Measurements from ENCODE around the gene MAP6. TPM values are rescaled to one million over a fixed set of nuclear protein-coding genes. Genes with fewer than 3 reads are reported as not detected.
A peak's percentile ranks its signal among the peaks of the same experiment; 100 is the strongest.

Gene MAP6
- total and polyA plus RNA-seq, 2 experiments from 2014 or later, result 0.31 to 1.2 TPM

DNA sequence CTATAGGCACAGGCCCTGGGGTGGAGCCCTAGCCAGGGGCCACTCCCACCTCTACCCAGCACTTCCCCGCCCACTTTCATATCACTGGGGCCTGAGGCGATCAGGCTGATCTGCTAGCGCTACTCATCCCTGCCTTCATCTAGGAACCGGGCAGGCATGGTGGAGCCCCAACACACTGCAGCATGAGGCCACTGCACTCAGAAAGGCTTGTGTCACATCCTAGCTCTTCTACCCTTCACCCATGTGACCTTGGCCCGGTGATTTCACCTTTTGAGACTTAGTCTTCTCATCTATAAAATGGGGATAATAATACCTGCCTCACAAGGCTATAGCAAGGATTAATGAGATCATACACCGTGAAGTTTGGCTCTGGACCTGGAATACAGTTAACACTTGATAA is 125.0 kb downstream of the MAP6 start:
- no peaks in the 10 kb centered on the region for H3K27me3 ChIP-seq (ENCODE audit: insufficient read depth)
- ATAC-seq, result peak; percentile 42
- TF ChIP-seq, protein P1, sequence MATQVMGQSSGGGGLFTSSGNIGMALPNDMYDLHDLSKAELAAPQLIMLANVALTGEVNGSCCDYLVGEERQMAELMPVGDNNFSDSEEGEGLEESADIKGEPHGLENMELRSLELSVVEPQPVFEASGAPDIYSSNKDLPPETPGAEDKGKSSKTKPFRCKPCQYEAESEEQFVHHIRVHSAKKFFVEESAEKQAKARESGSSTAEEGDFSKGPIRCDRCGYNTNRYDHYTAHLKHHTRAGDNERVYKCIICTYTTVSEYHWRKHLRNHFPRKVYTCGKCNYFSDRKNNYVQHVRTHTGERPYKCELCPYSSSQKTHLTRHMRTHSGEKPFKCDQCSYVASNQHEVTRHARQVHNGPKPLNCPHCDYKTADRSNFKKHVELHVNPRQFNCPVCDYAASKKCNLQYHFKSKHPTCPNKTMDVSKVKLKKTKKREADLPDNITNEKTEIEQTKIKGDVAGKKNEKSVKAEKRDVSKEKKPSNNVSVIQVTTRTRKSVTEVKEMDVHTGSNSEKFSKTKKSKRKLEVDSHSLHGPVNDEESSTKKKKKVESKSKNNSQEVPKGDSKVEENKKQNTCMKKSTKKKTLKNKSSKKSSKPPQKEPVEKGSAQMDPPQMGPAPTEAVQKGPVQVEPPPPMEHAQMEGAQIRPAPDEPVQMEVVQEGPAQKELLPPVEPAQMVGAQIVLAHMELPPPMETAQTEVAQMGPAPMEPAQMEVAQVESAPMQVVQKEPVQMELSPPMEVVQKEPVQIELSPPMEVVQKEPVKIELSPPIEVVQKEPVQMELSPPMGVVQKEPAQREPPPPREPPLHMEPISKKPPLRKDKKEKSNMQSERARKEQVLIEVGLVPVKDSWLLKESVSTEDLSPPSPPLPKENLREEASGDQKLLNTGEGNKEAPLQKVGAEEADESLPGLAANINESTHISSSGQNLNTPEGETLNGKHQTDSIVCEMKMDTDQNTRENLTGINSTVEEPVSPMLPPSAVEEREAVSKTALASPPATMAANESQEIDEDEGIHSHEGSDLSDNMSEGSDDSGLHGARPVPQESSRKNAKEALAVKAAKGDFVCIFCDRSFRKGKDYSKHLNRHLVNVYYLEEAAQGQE (IDR thresholded peaks at IDR 0.05; ENCODE audit: unreplicated experiment), result no peak
- TF ChIP-seq, protein P2, sequence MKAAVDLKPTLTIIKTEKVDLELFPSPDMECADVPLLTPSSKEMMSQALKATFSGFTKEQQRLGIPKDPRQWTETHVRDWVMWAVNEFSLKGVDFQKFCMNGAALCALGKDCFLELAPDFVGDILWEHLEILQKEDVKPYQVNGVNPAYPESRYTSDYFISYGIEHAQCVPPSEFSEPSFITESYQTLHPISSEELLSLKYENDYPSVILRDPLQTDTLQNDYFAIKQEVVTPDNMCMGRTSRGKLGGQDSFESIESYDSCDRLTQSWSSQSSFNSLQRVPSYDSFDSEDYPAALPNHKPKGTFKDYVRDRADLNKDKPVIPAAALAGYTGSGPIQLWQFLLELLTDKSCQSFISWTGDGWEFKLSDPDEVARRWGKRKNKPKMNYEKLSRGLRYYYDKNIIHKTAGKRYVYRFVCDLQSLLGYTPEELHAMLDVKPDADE (IDR thresholded peaks at IDR 0.05), result no peak
- TF ChIP-seq STAT1 (IDR thresholded peaks at IDR 0.05; ENCODE audit: unreplicated experiment), result no peak
- TF ChIP-seq JUNB (IDR thresholded peaks at IDR 0.05; ENCODE audit: unreplicated experiment), result no peak
- TF ChIP-seq ZNF462 (CRISPR knock-in tag; IDR thresholded peaks at IDR 0.05), result no peak
- TF ChIP-seq CREB1 (CRISPR knock-in tag; IDR thresholded peaks at IDR 0.05; ENCODE audit: low read depth), result no peak
- TF ChIP-seq EZH2phosphoT487 (IDR thresholded peaks at IDR 0.05; ENCODE audit: unreplicated experiment), result no peak
- TF ChIP-seq EZH2 (IDR thresholded peaks at IDR 0.05; ENCODE audit: low read depth, unreplicated experiment), result no peak
- TF ChIP-seq, protein P3, sequence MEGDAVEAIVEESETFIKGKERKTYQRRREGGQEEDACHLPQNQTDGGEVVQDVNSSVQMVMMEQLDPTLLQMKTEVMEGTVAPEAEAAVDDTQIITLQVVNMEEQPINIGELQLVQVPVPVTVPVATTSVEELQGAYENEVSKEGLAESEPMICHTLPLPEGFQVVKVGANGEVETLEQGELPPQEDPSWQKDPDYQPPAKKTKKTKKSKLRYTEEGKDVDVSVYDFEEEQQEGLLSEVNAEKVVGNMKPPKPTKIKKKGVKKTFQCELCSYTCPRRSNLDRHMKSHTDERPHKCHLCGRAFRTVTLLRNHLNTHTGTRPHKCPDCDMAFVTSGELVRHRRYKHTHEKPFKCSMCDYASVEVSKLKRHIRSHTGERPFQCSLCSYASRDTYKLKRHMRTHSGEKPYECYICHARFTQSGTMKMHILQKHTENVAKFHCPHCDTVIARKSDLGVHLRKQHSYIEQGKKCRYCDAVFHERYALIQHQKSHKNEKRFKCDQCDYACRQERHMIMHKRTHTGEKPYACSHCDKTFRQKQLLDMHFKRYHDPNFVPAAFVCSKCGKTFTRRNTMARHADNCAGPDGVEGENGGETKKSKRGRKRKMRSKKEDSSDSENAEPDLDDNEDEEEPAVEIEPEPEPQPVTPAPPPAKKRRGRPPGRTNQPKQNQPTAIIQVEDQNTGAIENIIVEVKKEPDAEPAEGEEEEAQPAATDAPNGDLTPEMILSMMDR (conservative IDR thresholded peaks at IDR 0.05; ENCODE audit: low read depth in 2 of 2), result no peak

More for the DNA sequence above, 125.0 kb downstream of the MAP6 start:
- Mint-ChIP-seq H3K27ac (no peak overlapping the region), H3K36me3 (ENCODE audit: low read depth) (no peaks in the 10 kb centered on the region), H3K4me3 (no peak overlapping the region), H3K27me3 (ENCODE audit: insufficient read depth, low read depth, poor library complexity) (peaks cover 7% of the 10 kb centered on the region), H3K4me1 (peaks cover 13% of the 10 kb centered on the region), H3K9me3 (no peaks in the 10 kb centered on the region; the same call in 2 of the 3 replicates)
- no peaks in the 10 kb centered on the region; the same call in 1 of the 2 replicates for H3K4me1 ChIP-seq (ENCODE audit: insufficient read depth)
- no peak for DNase-seq (ENCODE audit: low spot score)
- H4K20me1 ChIP-seq (replicated peaks; ENCODE audit: insufficient read depth), result no peaks in the 10 kb centered on the region
- H3K9me2 ChIP-seq (ENCODE audit: insufficient read depth), result no peaks in the 10 kb centered on the region
- no peak overlapping the region for H3K27ac ChIP-seq (ENCODE audit: low read depth)
- H3F3A ChIP-seq (replicated peaks; ENCODE audit: low read depth), result no peaks in the 10 kb centered on the region
- H3K4me2 ChIP-seq, result no peak overlapping the region
- no peaks in the 10 kb centered on the region for H3K36me3 ChIP-seq (ENCODE audit: insufficient read depth)
- H3K4me3 ChIP-seq, result no peak overlapping the region
- no peak overlapping the region for H2AFZ ChIP-seq
- no peaks in the 10 kb centered on the region for H3K79me2 ChIP-seq (replicated peaks; ENCODE audit: insufficient read depth)
